ENCODE data around the gene RAD51B.
"Not testable (repeated sequence)": the region's sequence is repeated elsewhere in the genome, so short reads cannot be mapped to it uniquely, and the experiment has no call there.

RAD51B gene

GRCh38 chr14:68033336-68033932, 213.9 kb downstream of the RAD51B start:
- no peak for DNase-seq

- no peak for DNase-seq
Observed at GRCh38 chr14:68034896-68035295, 215.3 kb downstream of the RAD51B start.

- no peak for DNase-seq
Observed at GRCh38 chr14:68036202-68036601, 216.6 kb downstream of the RAD51B start.

GRCh38 chr14:68039593-68039992, 220.0 kb downstream of the RAD51B start:
- no peak for DNase-seq

GRCh38 chr14:68040633-68041369, 221.2 kb downstream of the RAD51B start:
- no peak for DNase-seq

- no peak for DNase-seq
Observed at GRCh38 chr14:68041876-68042354, 222.3 kb downstream of the RAD51B start.

GRCh38 chr14:68042586-68043210, 223.1 kb downstream of the RAD51B start:
- no peak for DNase-seq

DNA sequence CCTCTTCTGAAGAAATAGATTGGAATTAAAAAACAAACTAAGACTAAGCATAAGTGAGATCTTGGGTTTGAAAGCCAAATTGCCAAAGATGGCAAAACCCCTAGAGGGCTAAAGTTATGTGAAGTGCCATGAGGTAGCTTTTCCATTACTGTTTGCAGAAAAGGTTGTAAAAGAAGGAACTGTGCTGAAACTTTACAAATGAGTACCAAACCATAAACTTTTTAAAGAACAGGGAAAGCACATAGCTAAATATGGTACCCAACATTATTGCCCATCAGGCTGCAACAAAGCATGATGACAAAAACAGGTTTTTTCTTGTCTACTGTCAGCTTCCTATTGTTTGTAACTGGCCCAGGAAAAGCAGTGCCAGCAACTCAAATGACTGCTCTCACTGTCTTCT, 224.2 kb downstream of the RAD51B start:
- no peak for DNase-seq

DNA sequence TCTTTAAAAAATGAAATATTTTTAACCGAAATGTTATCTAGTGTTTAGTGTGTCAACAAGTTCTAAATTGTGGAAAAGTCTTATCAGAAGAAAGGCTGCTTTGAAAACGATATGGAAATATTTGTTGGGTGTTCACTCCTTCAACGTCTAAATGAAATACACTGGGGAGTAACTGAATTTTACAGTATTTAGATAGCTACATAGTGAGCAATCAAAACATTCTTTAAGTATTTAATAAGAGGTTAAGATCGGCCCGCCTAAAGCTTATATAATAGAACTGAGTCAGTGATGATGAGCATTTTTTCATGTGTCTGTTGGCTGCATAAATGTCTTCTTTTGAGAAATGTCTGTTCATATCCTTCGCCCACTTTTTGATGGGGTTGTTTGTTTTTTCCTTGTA, 228.3 kb downstream of the RAD51B start:
- DNase-seq, result no peak

- DNase-seq, result not testable (repeated sequence)
Observed at GRCh38 chr14:68048815-68049214, 229.2 kb downstream of the RAD51B start.

GRCh38 chr14:68050177-68050576, 230.6 kb downstream of the RAD51B start:
- no peak for DNase-seq

DNA sequence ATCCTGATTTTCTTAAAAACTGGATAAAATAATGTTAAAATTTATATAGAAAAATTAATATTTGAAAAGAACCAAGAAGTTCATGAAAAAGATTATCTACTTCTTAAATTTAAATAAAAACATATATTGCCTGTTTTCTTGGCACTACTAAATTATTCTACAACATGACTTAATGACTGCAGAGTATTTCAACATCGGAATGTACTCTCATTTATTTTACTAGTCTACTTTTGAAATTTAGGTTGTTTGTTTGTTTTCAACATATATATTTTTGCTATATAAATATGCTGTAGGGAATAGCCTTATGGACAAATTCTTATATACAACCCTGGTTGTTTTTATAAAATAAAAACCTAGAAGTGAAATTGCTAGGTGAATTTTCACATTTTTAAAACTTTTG, 231.6 kb downstream of the RAD51B start:
- DNase-seq, result no peak

DNA sequence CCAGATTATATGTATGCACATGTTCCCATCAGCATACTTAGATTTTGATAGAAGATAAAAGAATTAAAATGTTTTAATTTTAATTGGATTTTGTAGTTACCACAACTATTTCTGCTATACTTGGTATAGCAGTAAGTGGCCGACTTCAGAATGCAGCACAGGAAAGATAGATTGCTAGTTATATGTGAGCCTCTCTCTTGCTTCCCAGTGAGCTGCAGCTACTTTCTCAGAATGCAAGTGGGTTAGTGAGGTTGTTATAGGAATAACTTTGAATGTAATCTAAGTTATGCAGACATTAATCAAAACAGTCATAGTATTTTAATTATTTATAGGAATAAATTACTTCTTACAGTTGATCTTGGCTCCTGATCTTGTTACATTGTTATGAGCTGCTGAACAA, 240.6 kb downstream of the RAD51B start:
- no peak for DNase-seq

DNA sequence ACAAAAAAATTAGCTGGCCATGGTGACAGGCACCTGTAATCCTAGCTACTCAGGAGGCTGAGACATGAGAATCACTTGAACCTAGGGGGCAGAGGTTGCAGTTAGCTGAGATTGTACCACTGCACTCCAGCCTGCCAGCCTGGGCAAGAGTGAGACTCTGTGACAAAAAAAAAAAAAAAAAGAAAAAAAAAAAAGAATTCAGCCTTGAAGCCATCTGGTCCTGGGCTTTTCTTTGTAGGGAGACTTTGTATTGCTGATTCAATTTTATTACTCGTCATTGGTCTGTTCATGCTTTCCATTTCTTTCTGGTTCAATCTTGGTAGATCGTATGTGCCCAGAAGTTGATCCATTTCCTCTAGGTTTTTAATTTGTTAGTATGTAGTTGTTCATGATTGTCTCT, 243.1 kb downstream of the RAD51B start:
- DNase-seq, result no peak

DNA sequence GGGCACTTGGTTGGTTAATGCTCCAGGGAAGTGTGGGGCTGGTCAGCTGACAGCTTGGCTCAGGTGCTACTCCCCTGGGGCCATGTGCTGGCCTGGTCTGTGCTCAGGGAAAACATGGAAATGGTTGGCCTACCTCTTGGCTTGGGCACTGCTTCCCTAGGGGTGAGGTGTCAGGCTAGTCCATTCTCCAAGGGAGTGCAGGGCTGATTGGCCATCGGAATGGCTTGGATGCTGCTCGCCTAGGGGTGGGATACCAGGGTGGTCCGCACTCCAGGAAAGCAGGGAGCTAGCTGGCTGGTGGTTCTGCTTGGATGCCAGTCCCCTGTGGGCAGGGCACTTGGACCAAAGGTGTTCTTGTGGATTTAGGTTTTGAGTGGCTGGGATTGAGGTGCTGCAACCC, 245.7 kb downstream of the RAD51B start:
- no peak for DNase-seq

- peak; percentile 25 for DNase-seq
Observed at GRCh38 chr14:68074765-68075381, 255.3 kb downstream of the RAD51B start.

- no peak for DNase-seq
Observed at GRCh38 chr14:68075382-68076029, 255.9 kb downstream of the RAD51B start.

- DNase-seq, result no peak
Observed at GRCh38 chr14:68076451-68076850, 256.9 kb downstream of the RAD51B start.

- DNase-seq, result no peak
Observed at GRCh38 chr14:68079941-68080697, 260.5 kb downstream of the RAD51B start.

- no peak for DNase-seq
Observed at GRCh38 chr14:68081489-68081888, 261.9 kb downstream of the RAD51B start.

DNA sequence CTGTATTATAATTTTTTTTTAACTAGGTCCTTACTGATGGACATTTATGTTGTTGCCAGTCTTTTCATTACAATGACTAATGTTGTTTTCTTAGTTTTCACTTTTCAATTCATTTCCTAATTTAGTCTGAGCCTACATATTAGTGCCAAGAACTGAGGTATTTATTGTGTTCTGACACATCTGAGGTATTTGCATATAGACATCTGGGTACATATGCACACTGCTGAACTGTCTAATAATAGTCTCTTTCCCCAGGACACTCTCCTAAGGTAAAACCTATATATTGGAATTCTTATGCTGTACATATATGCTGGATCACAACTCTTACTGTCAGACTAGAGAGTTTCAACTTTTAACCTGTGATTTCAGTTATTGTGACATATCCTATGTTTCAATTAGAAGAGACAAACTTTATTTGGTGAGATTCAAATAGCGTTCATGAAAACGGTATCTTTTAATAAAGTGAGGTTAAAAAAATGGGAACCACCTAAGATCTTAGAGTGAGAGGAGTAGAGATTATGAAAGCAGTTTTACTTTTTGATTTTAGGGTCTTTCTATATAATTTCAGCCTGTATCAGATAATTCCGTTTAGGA, 263.2 kb downstream of the RAD51B start:
- DNase-seq, result no peak

- DNase-seq, result no peak
Observed at GRCh38 chr14:68084256-68084655, 264.7 kb downstream of the RAD51B start.

Measured in femur (tissue), 1 donor.